Keratinocyte (primary cell): ENCODE measurements around the gene XRCC3.

Experiments used
- CTCF ChIP-seq, 3 experiments: IDR thresholded peaks in 1 of 3; conservative IDR thresholded peaks in 1 of 3; optimal IDR thresholded peaks in 1 of 3; 2 replicates in 2 of 3; 3 replicates in 1 of 3; pipeline versions ENCODE3 to v1.5.1; 2011; ENCODE audit warnings: low read length in 3 of 3, mild to moderate bottlenecking in 3 of 3, moderate library complexity in 2 of 3, control low read depth in 1 of 3, inconsistent platforms in 1 of 3; ENCODE audit not compliant: insufficient read depth in 2 of 3; ENCODE audit errors: extremely low read depth in 1 of 3
- EZH2 ChIP-seq: IDR thresholded peaks from one replicate; pipeline ENCODE4 v1.6.1; 2012; ENCODE audit warnings: inconsistent platforms, mild to moderate bottlenecking, low read length, moderate library complexity

- TF ChIP-seq CTCF (optimal IDR thresholded peaks at IDR 0.05 in 1 of 3, IDR thresholded peaks at IDR 0.05 in 1 of 3, conservative IDR thresholded peaks at IDR 0.05 in 1 of 3; ENCODE audit: extremely low read depth in 1 of 3, insufficient read depth in 2 of 3, low read length in 3 of 3) (no peak), EZH2 (no peak)
Measured at GRCh38 chr14:103699901-103700752, 15.1 kb downstream of the XRCC3 start.
